Lower lobe of right lung (tissue), 2 donors: Measurements from ENCODE around the gene BCO1. TPM values are rescaled to one million over a fixed set of nuclear protein-coding genes. Genes with fewer than 3 reads are reported as not detected.
A peak's percentile ranks its signal among the peaks of the same experiment; 100 is the strongest.

Experiments used
- ATAC-seq, 2 donors: fragments of 200-7000 bp; cut with Tn5 transposase; one replicate each; pipeline ENCODE4 v1.9.1; 2020 to 2022; ENCODE audit warnings: mild to moderate bottlenecking in 2 of 2, moderate library complexity in 2 of 2
- DNase-seq: peaks from one replicate; pipeline ENCODE4 v3.0.0-alpha.2; 2020
- H3K27ac ChIP-seq: fragments of 200-600 bp; one replicate; pipeline ENCODE4 v1.8.0; 2022
- H3K27me3 ChIP-seq: fragments of 200-600 bp; one replicate; pipeline ENCODE4 v1.8.0; 2022; ENCODE audit warnings: low read depth
- H3K36me3 ChIP-seq: fragments of 200-600 bp; one replicate; pipeline ENCODE4 v1.8.0; 2022; ENCODE audit warnings: mild to moderate bottlenecking
- H3K4me1 ChIP-seq: fragments of 200-600 bp; one replicate; pipeline ENCODE4 v1.8.0; 2022
- H3K4me3 ChIP-seq: fragments of 200-600 bp; one replicate; pipeline ENCODE4 v1.8.0; 2022; ENCODE audit warnings: mild to moderate bottlenecking
- H3K9me3 ChIP-seq: fragments of 200-600 bp; one replicate; pipeline ENCODE4 v1.8.0; 2022
- intact Hi-C: fragments of 100-400 bp; cut with DNase I; formaldehyde crosslinking; loops from one replicate; pipeline ENCODE4 v1.11.0; 2022
- total RNA-seq: library from RNA; stranded (reverse); fragmentation: NEBNext Ultra II Directional; extraction: Animal tissue kit (Norgen Biotek cat#: 25700); gene quantifications from one replicate; pipeline ENCODE4 v1.2.1, GENCODE V29; 2021
- TF ChIP-seq, protein P1 (sequence below): fragments of 200-600 bp; IDR thresholded peaks from one replicate; pipeline ENCODE4 v1.8.0; 2022; ENCODE audit warnings: antibody characterized with exemption, mild to moderate bottlenecking
- donor health status: DM: no; HTN: yes; CAD: no; lungs with severe emphysema.

BCO1 gene
- total RNA-seq, 1 donor from 2014 or later, result 0.74 TPM

GRCh38 chr16:81266680-81267095, 28.2 kb downstream of the BCO1 start:
- no peaks in the 10 kb centered on the region for H3K9me3 ChIP-seq
- intact Hi-C loops, result no loop called here
- H3K36me3 ChIP-seq, result no peaks in the 10 kb centered on the region
- H3K4me3 ChIP-seq, result no peak overlapping the region
- TF ChIP-seq, protein P1, sequence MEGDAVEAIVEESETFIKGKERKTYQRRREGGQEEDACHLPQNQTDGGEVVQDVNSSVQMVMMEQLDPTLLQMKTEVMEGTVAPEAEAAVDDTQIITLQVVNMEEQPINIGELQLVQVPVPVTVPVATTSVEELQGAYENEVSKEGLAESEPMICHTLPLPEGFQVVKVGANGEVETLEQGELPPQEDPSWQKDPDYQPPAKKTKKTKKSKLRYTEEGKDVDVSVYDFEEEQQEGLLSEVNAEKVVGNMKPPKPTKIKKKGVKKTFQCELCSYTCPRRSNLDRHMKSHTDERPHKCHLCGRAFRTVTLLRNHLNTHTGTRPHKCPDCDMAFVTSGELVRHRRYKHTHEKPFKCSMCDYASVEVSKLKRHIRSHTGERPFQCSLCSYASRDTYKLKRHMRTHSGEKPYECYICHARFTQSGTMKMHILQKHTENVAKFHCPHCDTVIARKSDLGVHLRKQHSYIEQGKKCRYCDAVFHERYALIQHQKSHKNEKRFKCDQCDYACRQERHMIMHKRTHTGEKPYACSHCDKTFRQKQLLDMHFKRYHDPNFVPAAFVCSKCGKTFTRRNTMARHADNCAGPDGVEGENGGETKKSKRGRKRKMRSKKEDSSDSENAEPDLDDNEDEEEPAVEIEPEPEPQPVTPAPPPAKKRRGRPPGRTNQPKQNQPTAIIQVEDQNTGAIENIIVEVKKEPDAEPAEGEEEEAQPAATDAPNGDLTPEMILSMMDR, result no peak
- H3K27me3 ChIP-seq, result no peaks in the 10 kb centered on the region
- ATAC-seq (peak in 1 of 2 donors; percentile 21), DNase-seq (no peak)
- H3K4me1 ChIP-seq, result peaks cover 7% of the 10 kb centered on the region
- no peak overlapping the region for H3K27ac ChIP-seq

GRCh38 chr16:81268509-81268908, 30.0 kb downstream of the BCO1 start:
- Histone ChIP-seq H3K4me3 (no peak overlapping the region), H3K4me1 (peaks cover 7% of the 10 kb centered on the region), H3K36me3 (no peaks in the 10 kb centered on the region), H3K27me3 (no peaks in the 10 kb centered on the region), H3K9me3 (no peaks in the 10 kb centered on the region), H3K27ac (no peak overlapping the region)
- intact Hi-C loops, result no loop called here
- ATAC-seq (no peak), DNase-seq (no peak)
- TF ChIP-seq, protein P1, result no peak

- Histone ChIP-seq H3K9me3 (no peaks in the 10 kb centered on the region), H3K4me1 (no peaks in the 10 kb centered on the region), H3K4me3 (no peak overlapping the region), H3K27me3 (no peaks in the 10 kb centered on the region), H3K27ac (no peak overlapping the region), H3K36me3 (no peaks in the 10 kb centered on the region)
- intact Hi-C loops, result no loop called here
- TF ChIP-seq, protein P1, result no peak
- DNase-seq (no peak), ATAC-seq (no peak)
These were observed 34.9 kb downstream of the BCO1 start for GRCh38 chr16:81273223-81273950.

- H3K36me3 ChIP-seq, result no peaks in the 10 kb centered on the region
- intact Hi-C loops, result no loop called here
- H3K4me3 ChIP-seq, result no peak overlapping the region
- H3K9me3 ChIP-seq, result no peaks in the 10 kb centered on the region
- no peak for ATAC-seq
- H3K27ac ChIP-seq, result no peak overlapping the region
- no peak for DNase-seq
- TF ChIP-seq, protein P1, result no peak
- no peaks in the 10 kb centered on the region for H3K27me3 ChIP-seq
- H3K4me1 ChIP-seq, result no peaks in the 10 kb centered on the region
These were observed 36.6 kb downstream of the BCO1 start for GRCh38 chr16:81275064-81275532.

DNA sequence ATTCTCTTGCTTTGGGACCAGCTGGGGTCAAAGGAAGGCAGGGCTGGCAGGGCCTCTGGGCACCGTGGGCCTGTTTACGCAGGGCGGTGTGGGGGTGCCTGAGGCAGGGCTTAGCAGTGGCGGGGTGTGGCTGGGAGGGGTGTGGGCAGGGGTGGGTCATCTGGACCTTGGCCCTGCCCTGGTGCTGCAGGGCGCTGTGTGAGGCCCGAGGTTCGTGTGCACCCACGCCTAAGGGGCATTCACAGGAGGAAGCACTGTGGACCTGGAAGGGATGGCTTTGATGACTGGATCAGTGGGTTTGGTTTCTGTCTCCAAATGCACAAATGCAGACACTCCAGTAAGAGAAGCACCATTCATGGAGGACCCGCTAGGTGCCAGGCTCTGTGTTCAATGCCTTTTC, 37.3 kb downstream of the BCO1 start:
- H3K27me3 ChIP-seq, result no peaks in the 10 kb centered on the region
- no peaks in the 10 kb centered on the region for H3K36me3 ChIP-seq
- DNase-seq (no peak), ATAC-seq (peak in 1 of 2 donors; percentile 19)
- TF ChIP-seq, protein P1, result no peak
- H3K4me3 ChIP-seq, result no peak overlapping the region
- H3K4me1 ChIP-seq, result no peaks in the 10 kb centered on the region
- intact Hi-C loops, result no loop called here
- H3K9me3 ChIP-seq, result no peaks in the 10 kb centered on the region
- H3K27ac ChIP-seq, result no peak overlapping the region
